ENCODE data around the gene CAMK2A.

CAMK2A gene

DNA sequence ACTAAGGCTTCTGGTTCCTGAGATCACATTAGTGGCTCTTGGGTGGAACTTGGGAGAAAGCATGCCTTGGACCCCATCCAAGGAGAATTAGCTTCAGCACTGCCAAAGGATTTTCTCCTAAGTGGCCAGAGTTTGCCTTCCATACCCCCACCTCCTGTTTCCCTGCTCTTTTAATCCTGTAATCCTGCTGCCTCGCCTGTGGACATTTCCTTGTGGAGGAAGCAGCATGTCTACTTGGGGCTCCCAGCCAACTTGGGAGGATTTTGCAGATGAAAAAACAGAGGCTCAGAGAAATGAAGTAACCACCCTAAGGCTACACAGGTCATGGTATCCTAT is 11.6 kb upstream of the CAMK2A start:
- H3K27me3 ChIP-seq (ENCODE audit: insufficient read depth, poor library complexity, severe bottlenecking), result peaks cover 36% of the 10 kb centered on the region
- TF ChIP-seq, protein P1, sequence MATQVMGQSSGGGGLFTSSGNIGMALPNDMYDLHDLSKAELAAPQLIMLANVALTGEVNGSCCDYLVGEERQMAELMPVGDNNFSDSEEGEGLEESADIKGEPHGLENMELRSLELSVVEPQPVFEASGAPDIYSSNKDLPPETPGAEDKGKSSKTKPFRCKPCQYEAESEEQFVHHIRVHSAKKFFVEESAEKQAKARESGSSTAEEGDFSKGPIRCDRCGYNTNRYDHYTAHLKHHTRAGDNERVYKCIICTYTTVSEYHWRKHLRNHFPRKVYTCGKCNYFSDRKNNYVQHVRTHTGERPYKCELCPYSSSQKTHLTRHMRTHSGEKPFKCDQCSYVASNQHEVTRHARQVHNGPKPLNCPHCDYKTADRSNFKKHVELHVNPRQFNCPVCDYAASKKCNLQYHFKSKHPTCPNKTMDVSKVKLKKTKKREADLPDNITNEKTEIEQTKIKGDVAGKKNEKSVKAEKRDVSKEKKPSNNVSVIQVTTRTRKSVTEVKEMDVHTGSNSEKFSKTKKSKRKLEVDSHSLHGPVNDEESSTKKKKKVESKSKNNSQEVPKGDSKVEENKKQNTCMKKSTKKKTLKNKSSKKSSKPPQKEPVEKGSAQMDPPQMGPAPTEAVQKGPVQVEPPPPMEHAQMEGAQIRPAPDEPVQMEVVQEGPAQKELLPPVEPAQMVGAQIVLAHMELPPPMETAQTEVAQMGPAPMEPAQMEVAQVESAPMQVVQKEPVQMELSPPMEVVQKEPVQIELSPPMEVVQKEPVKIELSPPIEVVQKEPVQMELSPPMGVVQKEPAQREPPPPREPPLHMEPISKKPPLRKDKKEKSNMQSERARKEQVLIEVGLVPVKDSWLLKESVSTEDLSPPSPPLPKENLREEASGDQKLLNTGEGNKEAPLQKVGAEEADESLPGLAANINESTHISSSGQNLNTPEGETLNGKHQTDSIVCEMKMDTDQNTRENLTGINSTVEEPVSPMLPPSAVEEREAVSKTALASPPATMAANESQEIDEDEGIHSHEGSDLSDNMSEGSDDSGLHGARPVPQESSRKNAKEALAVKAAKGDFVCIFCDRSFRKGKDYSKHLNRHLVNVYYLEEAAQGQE (IDR thresholded peaks at IDR 0.05; ENCODE audit: insufficient replicate concordance, low read depth), result no peak
- TF ChIP-seq POLR2AphosphoS5 (IDR thresholded peaks at IDR 0.05; ENCODE audit: low read depth) (no peak), GABPA (IDR thresholded peaks at IDR 0.05; ENCODE audit: low read depth) (no peak), SPI1 (IDR thresholded peaks at IDR 0.05; ENCODE audit: borderline replicate concordance, low read depth) (no peak)
- TF ChIP-seq, protein P2, sequence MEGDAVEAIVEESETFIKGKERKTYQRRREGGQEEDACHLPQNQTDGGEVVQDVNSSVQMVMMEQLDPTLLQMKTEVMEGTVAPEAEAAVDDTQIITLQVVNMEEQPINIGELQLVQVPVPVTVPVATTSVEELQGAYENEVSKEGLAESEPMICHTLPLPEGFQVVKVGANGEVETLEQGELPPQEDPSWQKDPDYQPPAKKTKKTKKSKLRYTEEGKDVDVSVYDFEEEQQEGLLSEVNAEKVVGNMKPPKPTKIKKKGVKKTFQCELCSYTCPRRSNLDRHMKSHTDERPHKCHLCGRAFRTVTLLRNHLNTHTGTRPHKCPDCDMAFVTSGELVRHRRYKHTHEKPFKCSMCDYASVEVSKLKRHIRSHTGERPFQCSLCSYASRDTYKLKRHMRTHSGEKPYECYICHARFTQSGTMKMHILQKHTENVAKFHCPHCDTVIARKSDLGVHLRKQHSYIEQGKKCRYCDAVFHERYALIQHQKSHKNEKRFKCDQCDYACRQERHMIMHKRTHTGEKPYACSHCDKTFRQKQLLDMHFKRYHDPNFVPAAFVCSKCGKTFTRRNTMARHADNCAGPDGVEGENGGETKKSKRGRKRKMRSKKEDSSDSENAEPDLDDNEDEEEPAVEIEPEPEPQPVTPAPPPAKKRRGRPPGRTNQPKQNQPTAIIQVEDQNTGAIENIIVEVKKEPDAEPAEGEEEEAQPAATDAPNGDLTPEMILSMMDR (IDR thresholded peaks at IDR 0.05; ENCODE audit: insufficient read depth, low read length), result no peak
- no peak for DNase-seq (ENCODE audit: low read depth in 1 of 2, low spot score in 1 of 2)
- H3K27ac ChIP-seq (replicated peaks), result no peak overlapping the region
- no peak overlapping the region for H3K4me3 ChIP-seq (replicated peaks; ENCODE audit: insufficient read depth, low read length)

DNA sequence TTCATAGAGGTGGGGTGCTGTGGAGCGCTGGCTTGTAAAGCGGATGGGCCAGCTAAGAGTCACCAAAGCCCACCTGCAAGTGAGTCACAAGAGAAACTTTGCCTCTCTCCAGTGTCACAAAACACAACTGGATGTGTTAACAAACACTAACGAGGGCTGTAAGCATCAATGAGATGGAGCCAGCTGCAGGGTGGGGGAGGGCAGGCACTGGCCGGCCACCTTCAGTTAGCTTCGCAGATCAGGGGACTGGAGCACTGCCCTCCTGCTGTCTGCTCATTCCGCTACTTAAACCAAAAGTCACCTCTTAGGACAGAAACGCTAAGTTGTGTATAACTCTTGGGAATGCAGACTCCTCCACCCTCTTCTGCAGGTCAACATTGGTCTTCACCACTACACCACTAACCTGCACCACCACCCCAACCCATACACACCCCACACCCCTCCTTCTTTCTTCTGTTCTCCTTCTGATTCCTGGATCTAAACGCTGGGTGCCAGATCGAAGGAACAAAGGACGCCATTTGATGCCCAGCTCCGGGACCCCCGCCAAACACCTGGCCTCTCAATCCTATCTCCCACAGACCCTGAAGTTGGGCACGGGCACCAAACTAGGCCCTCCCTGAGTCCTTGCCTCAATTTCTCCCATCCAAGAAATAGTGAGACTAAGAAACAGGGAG is 11.1 kb upstream of the CAMK2A start:
- H3K27ac ChIP-seq (replicated peaks), result no peak overlapping the region
- H3K4me3 ChIP-seq (replicated peaks; ENCODE audit: insufficient read depth, low read length), result no peak overlapping the region
- peaks cover 31% of the 10 kb centered on the region for H3K27me3 ChIP-seq (ENCODE audit: insufficient read depth, poor library complexity, severe bottlenecking)
- TF ChIP-seq, protein P2 (IDR thresholded peaks at IDR 0.05; ENCODE audit: insufficient read depth, low read length), result no peak
- TF ChIP-seq, protein P1 (IDR thresholded peaks at IDR 0.05; ENCODE audit: insufficient replicate concordance, low read depth), result no peak
- TF ChIP-seq SPI1 (IDR thresholded peaks at IDR 0.05; ENCODE audit: borderline replicate concordance, low read depth), result no peak
- TF ChIP-seq POLR2AphosphoS5 (IDR thresholded peaks at IDR 0.05; ENCODE audit: low read depth), result no peak
- TF ChIP-seq GABPA (IDR thresholded peaks at IDR 0.05; ENCODE audit: low read depth), result no peak
- no peak for DNase-seq (ENCODE audit: low read depth in 1 of 2, low spot score in 1 of 2)

DNA sequence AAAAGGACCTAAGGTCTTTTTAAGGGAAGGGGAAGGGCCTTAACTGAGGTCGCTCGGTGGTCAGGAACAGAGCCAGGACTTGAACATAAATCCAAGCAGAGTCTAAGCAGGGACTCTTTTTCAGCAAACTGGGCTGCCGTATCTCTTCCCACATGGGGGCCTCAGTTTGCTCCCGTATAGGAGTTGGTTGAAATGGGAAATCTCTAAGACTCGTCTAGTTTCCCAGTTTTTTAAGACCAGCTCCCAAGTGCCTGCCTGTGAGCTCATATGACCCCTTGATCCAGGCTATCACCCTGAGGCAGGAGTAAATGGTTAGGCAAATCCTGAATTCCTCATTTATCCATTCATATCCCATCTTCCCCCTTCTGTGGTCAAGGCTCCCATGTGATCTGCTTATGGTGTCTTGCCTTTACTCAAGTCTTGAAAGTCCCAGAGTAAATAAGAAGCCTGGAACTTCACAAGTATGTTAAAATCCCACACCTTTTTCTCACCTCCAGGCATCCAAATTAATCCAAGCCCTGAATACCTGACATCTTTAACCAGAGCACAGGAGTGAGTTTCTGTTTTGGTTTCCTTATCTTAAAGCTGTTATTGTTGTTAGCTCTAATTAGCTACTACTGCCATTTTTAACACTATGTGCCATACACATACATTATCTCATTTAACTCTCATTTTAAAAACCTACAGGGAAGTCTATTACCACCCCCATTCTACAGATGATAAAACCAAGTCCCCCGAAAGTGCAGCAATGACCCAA is 10.2 kb upstream of the CAMK2A start:
- DNase-seq (ENCODE audit: low read depth in 1 of 2, low spot score in 1 of 2), result no peak
- H3K27ac ChIP-seq (replicated peaks), result no peak overlapping the region
- TF ChIP-seq SPI1 (IDR thresholded peaks at IDR 0.05; ENCODE audit: borderline replicate concordance, low read depth), result no peak
- TF ChIP-seq POLR2AphosphoS5 (IDR thresholded peaks at IDR 0.05; ENCODE audit: low read depth), result no peak
- TF ChIP-seq GABPA (IDR thresholded peaks at IDR 0.05; ENCODE audit: low read depth), result no peak
- TF ChIP-seq, protein P2 (IDR thresholded peaks at IDR 0.05; ENCODE audit: insufficient read depth, low read length), result no peak
- TF ChIP-seq, protein P1 (IDR thresholded peaks at IDR 0.05; ENCODE audit: insufficient replicate concordance, low read depth), result no peak
- H3K4me3 ChIP-seq (replicated peaks; ENCODE audit: insufficient read depth, low read length), result no peak overlapping the region
- peaks cover 30% of the 10 kb centered on the region for H3K27me3 ChIP-seq (ENCODE audit: insufficient read depth, poor library complexity, severe bottlenecking)
